Fibroblast of lung (primary cell): ENCODE measurements around the gene ACTL6B. TPM values are rescaled to one million over a fixed set of nuclear protein-coding genes. Genes with fewer than 3 reads are reported as not detected.

ENCODE experiments used
- DNase-seq, 2 donors: peaks; one replicate each; pipeline versions ENCODE4 v3.0.0 to v3.0.0-alpha.2; 2010; ENCODE audit warnings: low read depth in 2 of 2
- H2AFZ ChIP-seq: 2 replicates; pipeline ENCODE4 v1.5.1; 2012; ENCODE audit warnings: low read length, control low read depth, inconsistent platforms
- H3K27ac ChIP-seq: 2 replicates; pipeline ENCODE4 v1.5.1; 2011; ENCODE audit warnings: low read length, control low read depth; ENCODE audit not compliant: insufficient read depth
- H3K27me3 ChIP-seq: 2 replicates; pipeline ENCODE4 v1.5.1; 2011; ENCODE audit warnings: mild to moderate bottlenecking, low read length; ENCODE audit not compliant: control insufficient read depth, insufficient read depth
- H3K36me3 ChIP-seq: 2 replicates; pipeline ENCODE4 v1.5.1; 2011; ENCODE audit warnings: low read length; ENCODE audit not compliant: control insufficient read depth, insufficient read depth
- H3K4me1 ChIP-seq: 2 replicates; pipeline ENCODE4 v1.5.1; 2011; ENCODE audit warnings: low read length; ENCODE audit not compliant: control insufficient read depth, insufficient read depth; ENCODE audit errors: extremely low read depth
- H3K4me2 ChIP-seq: 2 replicates; pipeline ENCODE4 v1.5.1; 2011; ENCODE audit warnings: low read length, control low read depth; ENCODE audit not compliant: insufficient read depth; ENCODE audit errors: extremely low read depth
- H3K4me3 ChIP-seq, 4 experiments: fragments of 200-600 bp in 1 of 4; sonication (generic) in 1 of 4; replicated peaks in 1 of 4; 2 replicates each; pipeline ENCODE4 v1.5.1; 2011 to 2016; ENCODE audit warnings: low read length in 4 of 4, low read depth in 3 of 4, mild to moderate bottlenecking in 3 of 4, control low read depth in 2 of 4, inconsistent platforms in 1 of 4, mixed read lengths in 1 of 4; ENCODE audit not compliant: insufficient read depth in 1 of 4; ENCODE audit errors: control extremely low read depth in 1 of 4
- H3K79me2 ChIP-seq: 2 replicates; pipeline ENCODE4 v1.5.1; 2012; ENCODE audit warnings: mild to moderate bottlenecking, low read length, inconsistent platforms; ENCODE audit not compliant: control insufficient read depth, insufficient read depth
- H3K9ac ChIP-seq: 2 replicates; pipeline ENCODE4 v1.5.1; 2011; ENCODE audit warnings: mild to moderate bottlenecking, low read length, control low read depth; ENCODE audit not compliant: insufficient read depth
- H3K9me3 ChIP-seq: 2 replicates; pipeline ENCODE4 v1.5.1; 2012; ENCODE audit warnings: low read depth, low read length; ENCODE audit not compliant: control insufficient read depth, insufficient read depth
- H4K20me1 ChIP-seq: 2 replicates; pipeline ENCODE4 v1.5.1; 2011; ENCODE audit warnings: low read length; ENCODE audit not compliant: control insufficient read depth, insufficient read depth; ENCODE audit errors: extremely low read depth
- EZH2 ChIP-seq: IDR thresholded peaks from 2 replicates; pipeline ENCODE4 v1.5.1; 2012; ENCODE audit warnings: low read length, control low read depth, mild to moderate bottlenecking; ENCODE audit errors: missing control alignments
- polyA plus RNA-seq, 2 donors: library from polyadenylated mRNA; depleted of rRNA in 1 of 2; stranded (reverse) in 1 of 2; unstranded in 1 of 2; fragments of >200 nt; gene quantifications; 2 replicates each; pipeline ENCODE4 v1.2.1, GENCODE V29; 2011 to 2012; ENCODE audit warnings: missing spikeins in 1 of 2
- total RNA-seq: library from RNA; depleted of rRNA; stranded (reverse); fragments of >200 nt; gene quantifications from 2 replicates; pipeline ENCODE4 v1.2.1, GENCODE V29; 2014
- TF ChIP-seq, protein P1 (sequence below), 2 donors: IDR thresholded peaks in 1 of 2; conservative IDR thresholded peaks in 1 of 2; 1 replicate in 1 of 2; 2 replicates in 1 of 2; pipeline ENCODE4 v1.5.1; 2011 to 2012; ENCODE audit warnings: low read length in 2 of 2, control low read depth in 1 of 2, inconsistent platforms in 1 of 2, low read depth in 1 of 2, mild to moderate bottlenecking in 1 of 2

The ACTL6B gene
- total and polyA plus RNA-seq, 2 donors (not counting 1 experiment from before 2014, with no cell fraction given), result not detected

- Histone ChIP-seq H3K27ac (no peak overlapping the region), H2AFZ (no peak overlapping the region), H4K20me1 (no peaks in the 10 kb centered on the region), H3K4me3 (no peak overlapping the region), H3K4me2 (no peak overlapping the region), H3K27me3 (no peaks in the 10 kb centered on the region), H3K9me3 (no peaks in the 10 kb centered on the region), H3K4me1 (no peaks in the 10 kb centered on the region), H3K36me3 (no peaks in the 10 kb centered on the region), H3K79me2 (no peaks in the 10 kb centered on the region), H3K9ac (no peak overlapping the region)
- TF ChIP-seq, protein P1, sequence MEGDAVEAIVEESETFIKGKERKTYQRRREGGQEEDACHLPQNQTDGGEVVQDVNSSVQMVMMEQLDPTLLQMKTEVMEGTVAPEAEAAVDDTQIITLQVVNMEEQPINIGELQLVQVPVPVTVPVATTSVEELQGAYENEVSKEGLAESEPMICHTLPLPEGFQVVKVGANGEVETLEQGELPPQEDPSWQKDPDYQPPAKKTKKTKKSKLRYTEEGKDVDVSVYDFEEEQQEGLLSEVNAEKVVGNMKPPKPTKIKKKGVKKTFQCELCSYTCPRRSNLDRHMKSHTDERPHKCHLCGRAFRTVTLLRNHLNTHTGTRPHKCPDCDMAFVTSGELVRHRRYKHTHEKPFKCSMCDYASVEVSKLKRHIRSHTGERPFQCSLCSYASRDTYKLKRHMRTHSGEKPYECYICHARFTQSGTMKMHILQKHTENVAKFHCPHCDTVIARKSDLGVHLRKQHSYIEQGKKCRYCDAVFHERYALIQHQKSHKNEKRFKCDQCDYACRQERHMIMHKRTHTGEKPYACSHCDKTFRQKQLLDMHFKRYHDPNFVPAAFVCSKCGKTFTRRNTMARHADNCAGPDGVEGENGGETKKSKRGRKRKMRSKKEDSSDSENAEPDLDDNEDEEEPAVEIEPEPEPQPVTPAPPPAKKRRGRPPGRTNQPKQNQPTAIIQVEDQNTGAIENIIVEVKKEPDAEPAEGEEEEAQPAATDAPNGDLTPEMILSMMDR (conservative IDR thresholded peaks at IDR 0.05 in 1 of 2, IDR thresholded peaks at IDR 0.05 in 1 of 2; ENCODE audit: low read depth in 1 of 2, low read length in 2 of 2), result no peak
- no peak for TF ChIP-seq EZH2
- no peak for DNase-seq
Measured at GRCh38 chr7:100639995-100640516, 16.2 kb downstream of the ACTL6B start.

GRCh38 chr7:100632951-100633717, 23.1 kb downstream of the ACTL6B start:
- peak in 1 of 2 donors; percentile 25 for DNase-seq
- H3K4me3 ChIP-seq, result peak overlapping the region in 3 of 4 experiments; percentile 22 to 44 (median 37)
- H3K4me1 ChIP-seq, result no peaks in the 10 kb centered on the region
- TF ChIP-seq, protein P1 (conservative IDR thresholded peaks at IDR 0.05 in 1 of 2, IDR thresholded peaks at IDR 0.05 in 1 of 2; ENCODE audit: low read depth in 1 of 2, low read length in 2 of 2), result peak in 1 of 2 donors; percentile 50
- peak; percentile 71 for TF ChIP-seq EZH2
- peak overlapping the region; percentile 58 for H3K4me2 ChIP-seq
- no peaks in the 10 kb centered on the region for H4K20me1 ChIP-seq
- H3K36me3 ChIP-seq, result no peaks in the 10 kb centered on the region
- peaks cover 16% of the 10 kb centered on the region for H3K27me3 ChIP-seq
- no peaks in the 10 kb centered on the region for H3K79me2 ChIP-seq
- H3K27ac ChIP-seq, result no peak overlapping the region
- peak overlapping the region; percentile 60 for H2AFZ ChIP-seq
- H3K9ac ChIP-seq, result peak overlapping the region; percentile 23
- no peaks in the 10 kb centered on the region for H3K9me3 ChIP-seq

DNA sequence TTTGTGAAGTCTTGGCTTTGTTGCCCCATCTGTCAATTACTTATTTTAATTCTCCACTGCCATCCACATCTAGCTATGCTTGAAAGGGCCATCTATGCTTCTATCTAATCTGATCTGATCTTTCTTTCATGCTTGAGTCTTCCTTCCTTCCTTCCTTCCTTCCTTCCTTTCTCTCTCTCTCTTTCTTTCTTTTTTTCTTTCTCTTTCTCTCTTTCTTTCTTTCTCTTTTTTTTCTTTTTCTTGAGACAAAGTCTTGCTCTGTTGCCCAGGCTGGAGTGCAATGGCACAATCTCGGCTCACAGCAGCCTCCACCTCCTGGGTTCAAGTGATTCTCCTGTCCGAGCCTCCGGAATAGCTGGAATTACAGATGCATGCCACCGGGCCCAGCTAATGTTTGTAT, 26.2 kb downstream of the ACTL6B start:
- H3K36me3 ChIP-seq, result no peaks in the 10 kb centered on the region
- no peaks in the 10 kb centered on the region for H3K9me3 ChIP-seq
- H3K4me3 ChIP-seq, result no peak overlapping the region
- H3K4me1 ChIP-seq, result no peaks in the 10 kb centered on the region
- no peaks in the 10 kb centered on the region for H3K79me2 ChIP-seq
- no peak overlapping the region for H3K27ac ChIP-seq
- no peak for TF ChIP-seq EZH2
- TF ChIP-seq, protein P1 (conservative IDR thresholded peaks at IDR 0.05 in 1 of 2, IDR thresholded peaks at IDR 0.05 in 1 of 2; ENCODE audit: low read depth in 1 of 2, low read length in 2 of 2), result no peak
- H3K27me3 ChIP-seq, result peaks cover 16% of the 10 kb centered on the region
- no peak overlapping the region for H3K9ac ChIP-seq
- H4K20me1 ChIP-seq, result no peaks in the 10 kb centered on the region
- H2AFZ ChIP-seq, result no peak overlapping the region
- no peak for DNase-seq
- H3K4me2 ChIP-seq, result no peak overlapping the region
